LNCAP (cell line): ENCODE results near the gene ZNF438.

ENCODE experiments used
- CTCF ChIP-seq: fragments of 450-650 bp; IDR thresholded peaks from 2 replicates; pipeline ENCODE4 v1.5.1; 2017; ENCODE audit warnings: mild to moderate bottlenecking

Gene ZNF438

GRCh38 chr10:30977385-30977784 is 54.3 kb downstream of the ZNF438 start:
- no peak for TF ChIP-seq CTCF

GRCh38 chr10:30974773-30975415 is 56.8 kb downstream of the ZNF438 start:
- no peak for TF ChIP-seq CTCF

- no peak for TF ChIP-seq CTCF
These were observed 57.3 kb downstream of the ZNF438 start for GRCh38 chr10:30974355-30974754.

- no peak for TF ChIP-seq CTCF
These were observed 57.9 kb downstream of the ZNF438 start for GRCh38 chr10:30973737-30974136.

- TF ChIP-seq CTCF, result no peak
These were observed 60.8 kb downstream of the ZNF438 start for GRCh38 chr10:30970760-30971460.

- no peak for TF ChIP-seq CTCF
These were observed 63.0 kb downstream of the ZNF438 start for GRCh38 chr10:30968711-30969110.

- TF ChIP-seq CTCF, result no peak
These were observed 63.8 kb downstream of the ZNF438 start for GRCh38 chr10:30967650-30968410.
